NT2/D1 (cell line): Measurements from ENCODE around the gene GPR108.

Experiments
- DNase-seq: peaks from one replicate; pipeline ENCODE4 v3.0.0-alpha.2; 2011; ENCODE audit warnings: low read depth, low spot score
- H3K27me3 ChIP-seq: 2 replicates; pipeline ENCODE4 v1.6.0; 2011; ENCODE audit warnings: mild to moderate bottlenecking; ENCODE audit not compliant: insufficient read length, insufficient read depth
- H3K36me3 ChIP-seq: 2 replicates; pipeline ENCODE4 v1.6.1; 2011; ENCODE audit warnings: mild to moderate bottlenecking, low read length, mixed read lengths; ENCODE audit not compliant: insufficient read depth, insufficient read length
- H3K4me1 ChIP-seq: 2 replicates; pipeline ENCODE4 v1.5.1; 2011; ENCODE audit not compliant: insufficient read depth, insufficient read length
- H3K4me3 ChIP-seq: 2 replicates; pipeline ENCODE4 v1.5.1; 2011; ENCODE audit warnings: low read depth; ENCODE audit not compliant: insufficient read length
- H3K9ac ChIP-seq: 2 replicates; pipeline ENCODE4 v1.6.0; 2011; ENCODE audit warnings: low read depth; ENCODE audit not compliant: insufficient read length
- H3K9me3 ChIP-seq: 2 replicates; pipeline ENCODE4 v1.5.1; 2011; ENCODE audit warnings: mild to moderate bottlenecking, low read length; ENCODE audit not compliant: insufficient read depth
- SUZ12 ChIP-seq: IDR thresholded peaks from 2 replicates; pipeline ENCODE4 v1.6.1; 2011; ENCODE audit not compliant: insufficient read length, insufficient read depth; ENCODE audit errors: extremely low read depth
- YY1 ChIP-seq: IDR thresholded peaks from 2 replicates; pipeline ENCODE4 v1.6.1; 2011; ENCODE audit not compliant: insufficient read length, insufficient read depth
- ZNF274 ChIP-seq: IDR thresholded peaks from 2 replicates; pipeline ENCODE4 v1.6.1; 2011; ENCODE audit warnings: mild to moderate bottlenecking, low read depth, low read length

Gene GPR108

DNA sequence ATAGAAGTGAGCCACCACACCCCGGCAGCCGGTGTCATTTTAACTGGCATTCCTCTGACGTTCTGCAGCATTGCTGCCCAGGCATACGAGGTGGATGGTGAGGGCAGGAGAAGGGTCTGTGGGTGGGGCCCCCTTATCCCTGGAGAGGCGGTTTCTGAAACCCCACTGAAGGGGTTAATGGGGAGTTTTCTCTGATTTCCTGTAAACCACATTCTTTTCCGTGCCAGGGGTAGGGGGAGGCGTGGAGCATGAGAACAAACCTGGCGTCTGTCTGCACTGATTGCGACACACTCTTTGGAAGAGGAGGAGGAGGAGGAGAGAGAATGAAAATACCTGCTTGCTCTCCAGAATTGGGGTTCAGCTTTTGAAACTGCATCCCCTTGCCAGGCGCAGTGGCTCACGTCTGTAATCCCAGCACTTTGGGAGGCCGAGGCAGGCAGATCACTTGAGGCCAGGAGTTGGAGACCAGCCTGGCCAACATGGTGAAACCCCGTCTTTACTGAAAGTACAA, 14.2 kb downstream of the GPR108 start:
- Histone ChIP-seq H3K4me3 (no peak overlapping the region), H3K9ac (peak overlapping the region; percentile 45), H3K36me3 (no peaks in the 10 kb centered on the region), H3K4me1 (peaks cover 12% of the 10 kb centered on the region), H3K9me3 (no peaks in the 10 kb centered on the region), H3K27me3 (no peaks in the 10 kb centered on the region)
- TF ChIP-seq ZNF274 (no peak), SUZ12 (no peak), YY1 (no peak)
- no peak for DNase-seq

- Histone ChIP-seq H3K36me3 (no peaks in the 10 kb centered on the region), H3K4me3 (no peak overlapping the region), H3K9ac (no peak overlapping the region), H3K27me3 (no peaks in the 10 kb centered on the region), H3K4me1 (peaks cover 10% of the 10 kb centered on the region), H3K9me3 (no peaks in the 10 kb centered on the region)
- no peak for TF ChIP-seq YY1
- TF ChIP-seq SUZ12, result no peak
- no peak for TF ChIP-seq ZNF274
- DNase-seq, result no peak
Measured at GRCh38 chr19:6721773-6722172, 15.6 kb downstream of the GPR108 start.

DNA sequence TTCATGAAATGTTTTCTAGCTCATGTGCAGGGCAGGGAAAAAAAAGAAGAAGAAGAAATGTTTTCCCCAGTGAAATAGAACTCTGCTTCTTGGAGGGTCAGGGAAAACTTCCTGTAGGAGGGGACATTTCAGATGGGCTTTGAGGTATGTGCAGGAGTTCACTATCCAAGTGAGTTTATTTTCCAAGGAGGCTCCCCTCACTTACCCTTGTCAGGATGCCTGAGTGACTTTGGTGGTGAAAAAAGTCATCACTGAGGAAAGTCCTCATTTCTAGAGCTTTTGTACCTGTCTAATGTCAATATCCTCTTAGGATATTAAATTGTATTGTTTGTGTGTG, 16.3 kb downstream of the GPR108 start:
- Histone ChIP-seq H3K9ac (no peak overlapping the region), H3K27me3 (no peaks in the 10 kb centered on the region), H3K9me3 (no peaks in the 10 kb centered on the region), H3K4me3 (no peak overlapping the region), H3K4me1 (peaks cover 10% of the 10 kb centered on the region), H3K36me3 (no peaks in the 10 kb centered on the region)
- DNase-seq, result no peak
- TF ChIP-seq YY1 (no peak), ZNF274 (no peak), SUZ12 (no peak)

DNA sequence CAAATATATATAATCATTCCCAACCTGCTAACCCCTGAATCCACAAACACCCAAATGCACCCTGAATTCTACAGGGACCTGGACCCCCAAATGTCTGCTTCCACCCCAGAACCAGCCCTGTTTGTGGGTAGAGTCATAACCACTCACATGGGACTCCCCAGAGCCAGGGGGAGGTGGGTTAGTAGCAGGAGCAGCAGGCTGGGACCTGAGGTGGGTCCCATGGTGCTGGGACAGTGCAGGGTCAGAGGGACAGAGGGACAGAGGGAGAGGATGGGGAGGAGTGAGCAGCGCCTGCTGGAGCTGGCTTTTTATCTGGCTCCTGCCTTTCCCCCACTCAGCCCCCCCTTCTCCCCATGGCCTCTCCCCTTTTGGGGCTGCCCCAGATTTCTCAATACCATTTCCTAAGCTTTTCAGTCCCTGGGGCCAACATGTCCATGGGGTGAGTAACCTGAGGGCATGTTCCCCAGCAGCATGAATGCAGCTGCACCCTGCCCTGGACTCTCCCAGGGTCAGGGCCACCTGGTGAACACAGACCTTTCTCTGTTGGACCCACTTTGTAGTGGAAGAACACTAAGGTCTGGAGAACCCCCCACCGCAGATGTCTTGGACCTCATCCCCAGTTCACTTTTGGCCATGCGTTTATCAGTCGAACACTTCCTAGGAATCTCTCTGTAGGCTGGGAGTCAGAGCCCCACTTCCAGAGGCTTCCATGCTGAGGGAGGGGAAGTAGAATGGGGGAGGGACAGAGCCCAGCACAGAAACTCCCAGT, 16.8 kb downstream of the GPR108 start, which contains the start of gene C3:
C3 (minus strand) TSS at position 282 of the 769 bp plus-strand sequence; CDS start at position 221, 61 bp downstream.
- H3K4me3 ChIP-seq, result no peak within 1 kb of the TSS

GRCh38 chr19:6719992-6720368, 17.4 kb downstream of the GPR108 start:
- H3K4me3 ChIP-seq, result no peak overlapping the region
- no peak overlapping the region for H3K9ac ChIP-seq
- TF ChIP-seq ZNF274, result no peak
- TF ChIP-seq SUZ12, result no peak
- no peak for TF ChIP-seq YY1
- H3K27me3 ChIP-seq, result no peaks in the 10 kb centered on the region
- no peaks in the 10 kb centered on the region for H3K36me3 ChIP-seq
- H3K4me1 ChIP-seq, result peaks cover 10% of the 10 kb centered on the region
- no peaks in the 10 kb centered on the region for H3K9me3 ChIP-seq
- no peak for DNase-seq

More for the DNA sequence above, 16.8 kb downstream of the GPR108 start, which contains the start of gene C3:
- no peak within 1 kb of the TSS for H3K9ac ChIP-seq
- TF ChIP-seq ZNF274, result no peak
- TF ChIP-seq YY1, result no peak
- no peak for TF ChIP-seq SUZ12
- H3K4me1 ChIP-seq, result peaks cover 10% of the 10 kb centered on the region
- H3K36me3 ChIP-seq, result no peaks in the 10 kb centered on the region
- no peak for DNase-seq
- no peaks in the 10 kb centered on the region for H3K27me3 ChIP-seq
- no peaks in the 10 kb centered on the region for H3K9me3 ChIP-seq

- H3K4me1 ChIP-seq, result peaks cover 6% of the 10 kb centered on the region
- H3K36me3 ChIP-seq, result no peaks in the 10 kb centered on the region
- no peak overlapping the region for H3K4me3 ChIP-seq
- H3K27me3 ChIP-seq, result no peaks in the 10 kb centered on the region
- no peaks in the 10 kb centered on the region for H3K9me3 ChIP-seq
- TF ChIP-seq YY1 (no peak), SUZ12 (no peak), ZNF274 (no peak)
- no peak for DNase-seq
- H3K9ac ChIP-seq, result no peak overlapping the region
Measured at GRCh38 chr19:6719540-6719861, 17.9 kb downstream of the GPR108 start.

DNA sequence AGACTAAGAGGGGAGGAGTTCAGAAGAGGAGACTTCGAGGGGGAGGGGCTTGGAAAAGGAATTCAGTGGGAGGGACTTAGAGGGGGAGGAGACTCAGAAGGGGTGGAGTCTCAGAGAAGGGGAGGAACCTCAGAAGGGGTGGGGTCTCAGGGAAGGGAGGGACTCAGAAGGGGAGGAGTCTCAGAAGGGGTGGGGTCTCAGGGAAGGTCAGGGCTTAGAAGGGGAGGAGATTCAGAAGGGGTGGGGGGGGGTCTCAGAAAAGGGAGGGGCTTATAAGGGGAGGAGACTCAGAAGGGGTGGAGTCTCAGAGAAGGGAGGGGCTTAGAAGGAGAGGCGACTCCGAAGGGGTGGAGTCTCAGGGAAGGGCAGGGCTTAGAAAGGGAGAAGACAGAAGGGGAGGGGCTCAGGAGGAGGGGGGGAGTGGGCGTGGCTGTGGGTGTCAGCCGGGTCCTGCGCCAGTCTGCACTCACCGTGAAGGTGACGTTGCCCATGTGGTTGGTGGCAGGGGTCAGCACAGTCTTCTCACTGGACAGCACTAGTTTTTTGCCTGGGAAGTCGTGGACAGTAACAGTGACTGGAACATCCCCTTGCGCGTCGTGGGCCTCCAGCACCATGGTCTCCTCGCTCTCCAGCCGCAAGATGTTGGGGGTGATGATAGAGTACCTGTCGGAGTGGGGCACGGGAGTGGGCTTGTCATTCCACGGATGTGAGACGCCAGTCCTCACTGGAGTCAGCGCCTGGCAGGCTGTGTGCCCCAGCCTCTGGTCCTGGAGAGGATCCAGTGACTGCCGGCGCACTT, 18.4 kb downstream of the GPR108 start:
- H3K9ac ChIP-seq, result no peak overlapping the region
- H3K9me3 ChIP-seq, result no peaks in the 10 kb centered on the region
- TF ChIP-seq SUZ12 (no peak), ZNF274 (no peak), YY1 (no peak)
- no peak for DNase-seq
- peaks cover 8% of the 10 kb centered on the region for H3K4me1 ChIP-seq
- H3K36me3 ChIP-seq, result no peaks in the 10 kb centered on the region
- H3K27me3 ChIP-seq, result no peaks in the 10 kb centered on the region
- H3K4me3 ChIP-seq, result no peak overlapping the region
